ENCODE results near the gene C19orf81.
"Not testable (repeated sequence)": the region's sequence is repeated elsewhere in the genome, so short reads cannot be mapped to it uniquely, and the experiment has no call there.

Gene C19orf81

GRCh38 chr19:50649433-50650391, at the start of gene C19orf81:
TSS of gene C19orf81 (plus strand) at chr19:50649445. CDS start at chr19:50649445, 0 bp downstream.
- DNase-seq, result no peak

DNA sequence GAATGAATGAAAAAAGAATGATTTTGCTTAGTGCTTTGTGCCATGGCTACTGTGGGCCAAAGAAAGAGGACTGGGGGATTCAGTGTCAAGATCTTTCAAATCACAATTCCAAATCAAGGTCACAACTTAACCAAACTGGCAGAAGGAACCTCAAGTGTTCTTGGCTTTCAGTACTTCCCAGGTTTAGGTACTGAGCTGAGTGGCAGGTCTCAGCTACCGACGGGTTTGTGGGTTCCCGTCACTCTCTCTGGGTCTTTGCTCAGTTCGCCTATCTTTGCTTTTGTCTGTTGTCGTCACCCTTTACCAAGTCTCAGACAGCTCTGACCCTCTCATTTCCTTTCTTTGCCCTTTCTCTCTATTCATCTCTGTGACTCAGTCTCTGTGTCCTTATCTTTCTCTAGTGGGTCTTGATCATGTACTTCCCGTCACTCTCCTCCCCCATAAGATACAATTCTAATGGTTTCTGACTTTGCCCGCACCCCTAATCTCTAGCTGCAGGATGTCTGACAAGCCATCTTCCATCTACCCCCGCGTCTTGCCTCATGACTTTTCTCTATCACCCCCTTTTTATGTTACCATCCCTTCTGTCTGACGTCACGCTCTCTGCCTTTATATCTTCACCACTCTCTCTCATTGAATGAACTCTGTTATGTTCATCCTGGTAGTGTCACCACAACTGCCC, 47.7 kb upstream of the C19orf81 start:
- DNase-seq, result no peak

DNA sequence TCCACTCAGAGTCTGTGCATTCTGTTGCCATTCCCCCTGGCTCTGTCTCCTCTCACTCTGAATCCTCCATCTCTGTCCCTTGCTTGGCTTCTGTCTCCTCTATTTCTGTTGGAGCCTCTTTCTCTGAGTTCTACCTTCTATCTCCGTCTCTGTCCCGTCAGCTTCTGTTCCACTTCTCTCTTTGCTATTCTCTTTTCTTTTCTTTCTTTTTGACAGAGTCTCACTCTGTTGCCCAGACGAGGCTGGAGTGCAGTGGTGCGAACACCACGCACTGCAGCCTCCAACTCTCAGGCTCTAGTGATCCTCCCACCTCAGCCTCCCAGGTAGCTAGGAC, 47.2 kb upstream of the C19orf81 start:
- DNase-seq, result no peak

- no peak for DNase-seq
Observed at GRCh38 chr19:50602496-50602895, 46.7 kb upstream of the C19orf81 start.

- DNase-seq, result no peak
Observed at GRCh38 chr19:50602935-50603334, 46.3 kb upstream of the C19orf81 start.

- not testable (repeated sequence) for DNase-seq
Observed at GRCh38 chr19:50604264-50605073, 44.8 kb upstream of the C19orf81 start.

GRCh38 chr19:50606059-50606836, 43.0 kb upstream of the C19orf81 start:
- DNase-seq, result not testable (repeated sequence)

GRCh38 chr19:50607388-50607787, 41.9 kb upstream of the C19orf81 start:
- no peak for DNase-seq

DNA sequence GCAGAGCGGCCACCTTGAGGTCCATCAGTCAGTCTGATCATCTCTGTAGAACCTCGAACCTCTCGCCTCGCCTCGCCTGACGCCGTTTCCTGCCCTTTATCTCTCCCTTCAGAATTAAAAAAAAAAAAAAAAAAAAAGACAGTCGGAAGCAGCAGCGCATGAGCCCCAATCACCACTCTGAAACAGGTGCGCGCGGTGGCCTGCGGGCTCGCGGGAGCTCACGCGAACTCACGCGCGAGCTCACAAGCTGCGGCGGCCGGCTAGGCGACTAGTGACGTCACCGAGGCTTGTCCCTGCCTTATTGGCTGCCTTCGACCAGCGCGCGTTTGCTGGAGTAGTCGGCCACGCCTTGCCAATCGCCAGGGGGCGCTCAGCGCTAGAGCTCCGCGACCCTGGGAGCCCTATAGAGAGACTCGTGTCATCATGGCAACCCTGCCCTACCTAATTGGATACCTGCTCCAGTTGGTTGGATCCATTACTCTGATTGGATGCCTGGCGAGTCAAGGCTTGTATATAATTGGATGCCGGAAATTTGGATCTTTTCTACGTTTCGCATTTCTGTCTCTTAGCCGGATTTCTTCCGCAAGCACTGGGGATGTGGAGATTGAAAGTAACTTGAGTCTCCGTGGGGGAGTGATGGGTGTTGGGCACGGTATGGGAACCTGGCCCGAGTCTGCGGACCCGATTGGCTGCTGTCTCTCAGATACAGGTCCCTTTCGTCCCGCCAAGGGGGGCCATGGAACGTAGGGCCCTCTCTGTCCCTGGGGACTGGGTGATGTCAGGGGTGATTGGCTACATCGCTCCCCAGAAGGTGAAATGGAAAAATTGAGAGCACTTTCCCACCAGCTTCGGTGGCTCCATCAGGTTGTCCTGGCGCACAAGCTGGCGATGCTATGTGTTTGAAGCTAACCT, 41.1 kb upstream of the C19orf81 start:
- peak; percentile 72 to 87 for DNase-seq

DNA sequence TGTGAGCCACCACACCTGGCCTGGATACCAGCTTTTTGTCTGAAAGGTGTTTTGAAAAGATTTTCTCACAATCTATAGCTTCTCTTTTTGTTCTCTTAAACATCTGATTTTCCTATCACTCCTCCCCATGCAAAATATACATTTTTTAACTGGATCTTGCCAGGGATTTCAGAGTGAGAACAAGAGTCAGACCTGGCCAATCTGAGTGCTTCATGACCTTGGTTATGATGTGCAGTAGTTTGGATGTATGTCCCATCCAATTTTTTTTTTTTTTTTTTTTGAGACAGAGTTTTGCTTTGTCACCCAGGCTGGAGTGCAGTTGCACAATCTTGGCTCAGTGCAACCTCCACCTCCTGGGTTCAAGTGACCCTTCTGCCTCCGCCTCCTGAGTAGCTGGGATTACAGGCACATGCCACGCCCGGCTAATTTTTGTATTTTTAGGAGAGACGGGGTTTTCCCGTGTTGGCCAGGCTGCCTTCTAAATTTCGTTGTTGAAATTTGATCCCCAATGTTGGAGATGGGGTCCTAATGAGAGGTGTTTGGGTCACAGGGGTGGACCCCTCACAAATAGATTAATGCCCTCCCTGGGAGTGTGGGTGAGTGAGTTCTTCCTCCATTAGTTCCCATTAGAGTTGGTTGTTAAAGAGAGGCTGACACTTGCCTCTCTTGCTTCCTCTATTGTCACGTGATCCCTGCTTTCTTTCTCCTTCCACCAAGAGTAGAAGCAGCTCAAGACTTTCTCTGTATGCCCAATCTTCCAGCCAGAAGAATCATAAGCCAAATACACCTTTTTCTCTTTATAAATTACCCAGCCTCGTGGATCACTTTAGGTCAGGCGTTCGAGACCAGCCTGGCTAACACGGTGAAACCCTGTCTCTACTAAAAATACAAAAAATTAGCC, 36.5 kb upstream of the C19orf81 start:
- DNase-seq, result not testable (repeated sequence)

GRCh38 chr19:50618379-50618778, 30.9 kb upstream of the C19orf81 start:
- not testable (repeated sequence) for DNase-seq

DNA sequence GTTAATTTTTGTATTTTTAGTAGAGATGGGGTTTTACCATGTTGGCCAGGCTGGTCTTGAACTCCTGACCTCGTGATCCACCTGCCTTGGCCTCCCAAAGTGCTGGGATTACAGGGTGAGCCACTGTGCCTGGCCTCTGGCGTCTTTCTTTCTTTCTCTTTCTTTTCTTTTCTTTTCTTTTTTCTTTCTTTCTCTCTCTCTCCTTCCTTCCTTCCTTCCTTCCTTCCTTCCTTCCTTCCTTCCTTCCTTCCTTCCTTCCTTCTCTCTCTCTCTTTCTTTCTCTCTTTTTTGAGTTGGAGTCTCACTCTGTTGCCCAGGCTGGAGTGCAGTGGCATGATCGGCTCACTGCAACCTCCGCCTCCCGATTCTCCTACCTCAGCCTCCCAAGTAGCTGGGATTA, 30.1 kb upstream of the C19orf81 start:
- not testable (repeated sequence) for DNase-seq

DNA sequence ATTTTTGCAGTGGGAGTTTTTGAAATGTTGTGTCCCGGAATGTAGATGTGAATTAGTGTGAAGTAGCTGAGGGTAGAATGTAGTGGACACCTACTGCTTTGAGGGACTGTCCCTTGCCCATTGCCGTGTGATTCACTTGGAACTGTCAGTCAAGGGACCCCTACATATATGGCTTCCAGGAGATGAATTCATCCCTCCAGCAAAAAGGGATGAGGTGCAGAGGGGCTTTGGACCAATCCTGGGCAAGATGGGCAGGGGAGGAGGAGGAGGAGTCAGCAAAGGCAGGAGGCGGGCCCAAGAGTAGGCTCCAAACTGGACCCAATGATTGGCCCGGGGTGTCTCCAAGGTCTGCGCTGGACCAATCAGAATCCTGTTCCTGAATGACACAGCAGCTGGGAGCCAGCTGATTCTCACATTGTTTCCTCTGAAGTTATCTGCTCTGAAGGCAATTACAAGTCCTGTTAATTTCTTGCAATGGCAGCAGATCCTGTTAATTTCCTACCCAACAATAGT, 28.8 kb upstream of the C19orf81 start:
- DNase-seq, result not testable (repeated sequence)

- DNase-seq, result no peak
Observed at GRCh38 chr19:50624949-50625600, 24.2 kb upstream of the C19orf81 start.

DNA sequence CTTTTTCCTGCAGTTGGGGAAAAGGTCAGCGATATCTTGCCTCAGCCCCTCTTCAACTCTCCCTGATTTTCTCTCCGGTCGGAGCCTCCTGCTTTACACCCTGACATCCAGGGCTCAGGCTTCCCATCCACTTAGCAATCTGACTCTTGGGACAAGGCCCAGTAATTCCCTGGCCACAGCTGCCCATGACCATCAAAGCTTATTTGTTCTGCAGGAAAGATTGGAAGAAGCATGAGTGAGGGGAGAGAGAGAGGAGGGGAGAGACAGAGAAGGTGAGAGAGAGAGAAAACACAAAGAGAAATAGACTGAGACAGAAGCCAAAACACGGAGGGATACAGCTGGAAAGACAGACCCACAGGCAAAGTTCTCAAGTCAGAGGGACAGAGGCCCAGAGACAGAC, 23.2 kb upstream of the C19orf81 start:
- no peak for DNase-seq

DNA sequence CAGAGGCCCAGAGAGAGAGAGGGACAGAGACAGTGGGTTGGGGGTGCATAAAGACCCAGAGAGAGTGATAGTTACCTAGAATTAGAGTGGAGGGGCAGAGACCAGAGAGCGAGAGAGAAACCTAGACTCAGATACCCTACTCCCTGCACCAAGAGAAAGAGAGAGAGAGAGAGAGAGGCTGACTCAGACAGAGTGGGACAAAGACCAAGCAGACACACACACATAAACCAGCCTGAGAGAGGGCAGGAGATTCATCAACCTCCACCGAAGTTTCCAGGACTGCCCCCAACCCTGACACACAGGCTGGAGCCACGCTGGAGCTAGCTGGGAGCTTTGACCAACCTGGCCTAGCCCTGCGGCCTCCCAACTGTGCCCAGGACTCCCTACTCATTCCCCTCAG, 22.4 kb upstream of the C19orf81 start:
- DNase-seq, result no peak

- no peak for DNase-seq
Observed at GRCh38 chr19:50628146-50628545, 21.1 kb upstream of the C19orf81 start.

DNA sequence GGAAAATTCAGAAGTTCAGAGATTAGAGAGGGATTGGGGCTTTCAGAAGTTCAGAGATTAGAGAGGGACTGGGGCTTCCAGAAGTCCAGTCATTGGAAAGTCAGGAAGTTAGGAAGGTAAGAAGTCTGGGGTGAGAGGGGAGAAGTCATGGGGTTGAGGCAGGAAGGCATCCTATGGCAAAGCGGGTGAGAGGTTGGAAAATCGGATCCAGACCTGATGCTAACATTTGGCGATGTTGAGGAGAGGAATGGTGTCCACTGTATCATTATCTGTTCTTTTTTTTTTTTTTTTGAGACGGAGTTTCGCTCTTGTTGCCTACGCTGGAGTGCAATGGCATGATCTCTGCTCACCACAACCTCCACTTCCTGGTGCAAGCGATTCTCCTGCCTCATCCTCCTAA, 20.7 kb upstream of the C19orf81 start:
- DNase-seq, result no peak

GRCh38 chr19:50629194-50629593, 20.1 kb upstream of the C19orf81 start:
- DNase-seq, result no peak
